NT2/D1 (cell line): ENCODE results near the gene ZNF205.

Source experiments
- DNase-seq: peaks from one replicate; pipeline ENCODE4 v3.0.0-alpha.2; 2011; ENCODE audit warnings: low read depth, low spot score
- H3K27me3 ChIP-seq: 2 replicates; pipeline ENCODE4 v1.6.0; 2011; ENCODE audit warnings: mild to moderate bottlenecking; ENCODE audit not compliant: insufficient read length, insufficient read depth
- H3K36me3 ChIP-seq: 2 replicates; pipeline ENCODE4 v1.6.1; 2011; ENCODE audit warnings: mild to moderate bottlenecking, low read length, mixed read lengths; ENCODE audit not compliant: insufficient read depth, insufficient read length
- H3K4me1 ChIP-seq: 2 replicates; pipeline ENCODE4 v1.5.1; 2011; ENCODE audit not compliant: insufficient read depth, insufficient read length
- H3K4me3 ChIP-seq: 2 replicates; pipeline ENCODE4 v1.5.1; 2011; ENCODE audit warnings: low read depth; ENCODE audit not compliant: insufficient read length
- H3K9ac ChIP-seq: 2 replicates; pipeline ENCODE4 v1.6.0; 2011; ENCODE audit warnings: low read depth; ENCODE audit not compliant: insufficient read length
- H3K9me3 ChIP-seq: 2 replicates; pipeline ENCODE4 v1.5.1; 2011; ENCODE audit warnings: mild to moderate bottlenecking, low read length; ENCODE audit not compliant: insufficient read depth
- SUZ12 ChIP-seq: IDR thresholded peaks from 2 replicates; pipeline ENCODE4 v1.6.1; 2011; ENCODE audit not compliant: insufficient read length, insufficient read depth; ENCODE audit errors: extremely low read depth
- YY1 ChIP-seq: IDR thresholded peaks from 2 replicates; pipeline ENCODE4 v1.6.1; 2011; ENCODE audit not compliant: insufficient read length, insufficient read depth
- ZNF274 ChIP-seq: IDR thresholded peaks from 2 replicates; pipeline ENCODE4 v1.6.1; 2011; ENCODE audit warnings: mild to moderate bottlenecking, low read depth, low read length

The ZNF205 gene

DNA sequence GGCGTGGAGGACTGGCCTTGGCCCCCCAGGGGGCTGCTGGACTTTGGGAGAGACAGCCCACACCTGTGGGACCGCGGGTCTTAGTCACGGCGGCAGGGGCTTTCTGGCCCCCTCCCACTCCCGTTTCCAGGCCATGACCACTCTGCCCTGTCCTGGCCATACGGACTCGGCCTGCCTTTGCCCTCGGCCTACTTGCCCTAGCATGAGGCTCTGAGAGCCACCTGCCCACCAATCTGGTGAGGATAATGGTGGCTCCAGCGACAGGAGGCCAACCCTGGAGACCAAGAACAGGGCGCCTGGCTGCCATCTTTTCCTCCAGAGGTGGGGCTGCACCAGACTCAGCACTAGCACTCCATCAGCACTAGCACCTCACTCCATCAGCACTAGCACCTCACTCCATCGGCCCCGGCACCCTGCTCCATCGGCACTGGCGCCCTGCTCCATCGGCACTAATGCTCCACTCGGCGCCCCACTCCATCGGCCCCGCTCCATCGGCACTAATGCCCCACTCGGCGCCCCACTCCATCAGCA, 29.5 kb downstream of the ZNF205 start:
- peaks cover 55% of the 10 kb centered on the region for H3K36me3 ChIP-seq
- no peaks in the 10 kb centered on the region for H3K27me3 ChIP-seq
- H3K4me1 ChIP-seq: peaks cover 32% of the 10 kb centered on the region
- no peaks in the 10 kb centered on the region for H3K9me3 ChIP-seq
- no peak overlapping the region for H3K9ac ChIP-seq
- no peak for TF ChIP-seq ZNF274
- DNase-seq: no peak
- no peak overlapping the region for H3K4me3 ChIP-seq

DNA sequence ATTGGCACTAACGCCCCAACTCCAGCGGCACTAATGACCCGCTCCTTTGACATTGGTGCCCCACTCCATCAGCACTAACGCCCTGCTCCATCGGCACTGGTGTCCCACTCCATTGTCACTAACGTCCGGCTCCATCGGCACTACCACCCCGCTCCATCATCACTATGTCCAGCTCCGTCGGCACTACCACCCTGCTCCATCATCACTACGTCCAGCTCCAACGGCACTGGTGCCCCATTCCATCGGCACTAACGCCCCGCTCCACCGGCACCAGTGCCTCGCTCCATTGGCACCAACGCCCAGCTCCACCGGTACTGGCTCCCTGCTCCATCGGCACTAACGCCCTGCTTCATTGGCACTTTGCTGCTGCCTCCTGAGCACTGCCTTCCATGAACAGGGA, 29.9 kb downstream of the ZNF205 start:
- H3K4me1 ChIP-seq: peaks cover 31% of the 10 kb centered on the region
- no peaks in the 10 kb centered on the region for H3K9me3 ChIP-seq
- TF ChIP-seq SUZ12 (no peak), ZNF274 (no peak)
- H3K4me3 ChIP-seq: no peak overlapping the region
- no peak for DNase-seq
- no peak overlapping the region for H3K9ac ChIP-seq
- H3K36me3 ChIP-seq: peaks cover 51% of the 10 kb centered on the region
- peaks cover 4% of the 10 kb centered on the region for H3K27me3 ChIP-seq

DNA sequence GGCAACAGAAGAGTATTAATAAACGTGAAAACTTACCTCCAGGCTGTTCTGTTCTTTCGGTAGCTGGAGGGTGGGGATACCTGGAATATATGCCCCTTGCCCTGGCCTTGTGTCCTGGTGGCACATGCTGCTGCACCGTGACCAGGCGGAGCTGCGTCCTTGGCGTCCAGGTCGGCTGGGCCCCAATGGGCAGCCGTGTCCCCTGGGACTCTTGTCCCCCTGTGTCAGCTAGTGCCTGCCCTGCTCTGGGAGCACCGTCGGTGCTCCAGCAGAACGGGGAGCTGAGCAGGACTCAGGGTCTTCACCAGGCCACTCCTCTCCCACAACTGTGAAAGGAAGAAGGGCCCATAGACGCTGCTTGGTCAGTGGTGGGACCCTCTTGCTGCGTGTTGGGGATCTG, 30.4 kb downstream of the ZNF205 start:
- H3K27me3 ChIP-seq: peaks cover 8% of the 10 kb centered on the region
- H3K4me3 ChIP-seq: no peak overlapping the region
- TF ChIP-seq SUZ12: no peak
- no peak for TF ChIP-seq ZNF274
- no peak for TF ChIP-seq YY1
- no peaks in the 10 kb centered on the region for H3K9me3 ChIP-seq
- no peak overlapping the region for H3K9ac ChIP-seq
- peaks cover 28% of the 10 kb centered on the region for H3K4me1 ChIP-seq
- peaks cover 46% of the 10 kb centered on the region for H3K36me3 ChIP-seq
- DNase-seq: no peak

DNA sequence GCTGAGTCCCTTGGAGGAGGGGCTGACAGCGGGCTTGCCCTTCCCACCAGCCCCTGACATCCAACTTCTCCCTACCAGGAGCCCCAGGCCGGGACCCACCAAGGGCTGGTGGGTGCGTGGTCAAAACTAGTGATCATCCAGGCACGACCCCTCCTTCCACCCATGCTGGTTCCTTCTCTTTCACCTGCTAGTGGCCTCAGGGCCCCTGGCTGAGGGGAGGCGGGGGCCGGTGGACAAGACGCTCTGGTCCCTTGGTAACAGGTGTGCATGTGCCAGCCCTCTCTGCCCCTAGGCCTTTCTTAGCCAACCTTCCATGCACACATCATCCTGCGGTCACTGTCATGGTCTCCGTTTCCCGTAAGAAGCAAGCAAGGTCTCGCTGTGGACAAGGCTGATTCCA, 30.8 kb downstream of the ZNF205 start:
- H3K4me3 ChIP-seq: no peak overlapping the region
- H3K36me3 ChIP-seq: peaks cover 43% of the 10 kb centered on the region
- peaks cover 12% of the 10 kb centered on the region for H3K27me3 ChIP-seq
- DNase-seq: no peak
- H3K9me3 ChIP-seq: no peaks in the 10 kb centered on the region
- H3K4me1 ChIP-seq: peaks cover 26% of the 10 kb centered on the region
- H3K9ac ChIP-seq: no peak overlapping the region
- TF ChIP-seq ZNF274: no peak
- TF ChIP-seq SUZ12: no peak
- TF ChIP-seq YY1: no peak

DNA sequence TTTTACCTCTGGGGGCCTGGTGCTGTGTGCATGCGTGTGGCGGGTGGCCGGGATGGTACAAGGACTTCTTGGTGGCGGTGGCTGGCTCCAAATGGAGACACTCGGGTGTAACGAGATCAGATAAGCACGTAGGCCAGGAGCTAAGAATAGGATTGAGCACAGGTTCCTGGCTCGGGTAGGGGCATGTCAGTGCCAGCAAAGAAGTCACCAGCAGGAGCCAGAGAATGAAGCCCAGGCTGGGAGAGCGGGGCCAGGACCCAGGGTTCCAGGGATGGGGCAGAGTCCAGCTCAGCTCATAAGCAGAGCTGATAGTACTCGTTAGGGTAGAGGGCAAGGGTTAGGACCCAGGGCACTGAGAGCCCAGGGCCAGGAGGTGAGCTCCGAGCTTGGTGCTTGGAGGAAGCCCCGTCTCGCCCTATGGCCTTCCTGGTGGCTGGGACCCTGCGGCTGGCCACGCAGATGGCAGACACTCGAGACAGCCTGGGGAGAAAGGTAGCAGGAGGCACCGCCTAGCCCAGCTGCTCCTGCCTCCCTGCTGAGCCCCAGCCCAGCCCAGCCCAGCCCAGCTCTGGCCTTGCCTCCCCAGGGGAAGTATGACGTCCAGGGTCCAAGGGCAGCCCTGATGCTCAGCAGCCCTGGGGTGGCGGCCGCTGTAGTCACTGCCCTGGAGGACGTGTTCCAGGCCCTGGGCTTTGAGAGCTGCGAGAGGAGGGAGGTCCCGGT, 31.4 kb downstream of the ZNF205 start:
- no peak overlapping the region for H3K4me3 ChIP-seq
- H3K4me1 ChIP-seq: peaks cover 22% of the 10 kb centered on the region
- no peaks in the 10 kb centered on the region for H3K9me3 ChIP-seq
- H3K36me3 ChIP-seq: peaks cover 37% of the 10 kb centered on the region
- H3K9ac ChIP-seq: no peak overlapping the region
- peaks cover 18% of the 10 kb centered on the region for H3K27me3 ChIP-seq
- no peak for TF ChIP-seq YY1
- TF ChIP-seq ZNF274: no peak
- TF ChIP-seq SUZ12: no peak
- no peak for DNase-seq

DNA sequence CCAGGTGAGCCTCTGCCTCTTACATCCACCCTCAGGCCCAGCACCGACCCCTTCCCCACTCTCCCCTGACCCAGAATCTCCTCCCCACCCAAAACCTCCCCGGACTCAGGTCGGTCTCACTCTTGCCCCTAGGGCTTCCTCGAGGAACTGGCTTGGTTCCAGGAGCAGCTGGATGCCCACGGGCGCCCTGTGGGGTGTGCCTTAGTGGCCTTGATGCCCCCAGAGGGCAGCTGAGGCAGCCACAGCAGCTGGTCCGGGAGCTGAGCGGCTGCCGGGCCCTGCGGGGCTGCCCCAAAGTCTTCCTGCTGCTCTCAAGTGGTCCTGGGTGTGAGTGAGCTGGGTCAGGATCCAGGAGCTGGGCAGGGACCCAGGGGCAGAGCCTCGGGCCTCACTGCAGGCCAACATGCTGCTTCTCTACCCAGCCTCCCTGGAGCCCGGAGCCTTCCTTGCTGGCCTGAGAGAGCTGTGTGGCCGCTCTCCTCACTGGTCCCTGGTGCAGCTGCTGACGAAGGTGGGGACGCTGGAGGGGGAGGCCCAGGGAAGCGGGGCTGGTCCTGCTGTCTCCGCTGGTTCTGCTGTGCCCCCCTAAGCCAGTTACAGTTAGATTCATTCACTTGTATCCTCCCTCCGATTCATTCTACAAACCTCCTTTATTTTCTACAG, 32.1 kb downstream of the ZNF205 start:
- no peak overlapping the region for H3K4me3 ChIP-seq
- no peaks in the 10 kb centered on the region for H3K9me3 ChIP-seq
- H3K9ac ChIP-seq: peak overlapping the region; percentile 42
- H3K36me3 ChIP-seq: peaks cover 31% of the 10 kb centered on the region
- peaks cover 27% of the 10 kb centered on the region for H3K4me1 ChIP-seq
- peaks cover 24% of the 10 kb centered on the region for H3K27me3 ChIP-seq
- TF ChIP-seq YY1: no peak
- no peak for TF ChIP-seq ZNF274
- no peak for DNase-seq

DNA sequence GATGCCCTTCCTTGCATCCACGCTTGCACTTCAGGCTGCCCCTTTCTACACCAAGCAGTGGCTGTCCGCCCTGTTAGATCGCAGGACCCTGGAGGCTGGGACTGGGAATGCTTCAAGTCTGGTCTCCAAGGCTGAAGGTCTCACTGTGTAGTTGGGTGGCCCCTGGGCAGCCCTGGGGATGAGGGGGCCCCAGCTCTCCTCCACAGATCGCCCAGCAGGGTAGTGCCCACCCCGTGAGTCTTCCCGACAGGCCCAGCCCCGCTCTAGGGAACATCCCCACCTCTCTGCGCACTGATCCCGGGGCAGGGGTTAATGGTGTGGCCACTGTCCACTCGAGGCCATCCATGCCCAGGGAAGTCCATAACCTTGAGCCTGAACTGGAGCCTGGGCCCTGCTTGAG, 32.8 kb downstream of the ZNF205 start:
- TF ChIP-seq YY1: no peak
- TF ChIP-seq SUZ12: no peak
- no peak for TF ChIP-seq ZNF274
- Histone ChIP-seq H3K4me3 (no peak overlapping the region), H3K9me3 (no peaks in the 10 kb centered on the region), H3K36me3 (peaks cover 29% of the 10 kb centered on the region), H3K27me3 (peaks cover 24% of the 10 kb centered on the region), H3K4me1 (peaks cover 30% of the 10 kb centered on the region), H3K9ac (peak overlapping the region; percentile 29)
- no peak for DNase-seq
